ENCODE data around the gene CCDC40.

CCDC40 gene

GRCh38 chr17:80101946-80102663 is 65.7 kb downstream of the CCDC40 start:
- no peak for TF ChIP-seq CTCF (IDR thresholded peaks at IDR 0.05; ENCODE audit: borderline replicate concordance, insufficient read depth, low read depth, low read length)
- H3K4me3 ChIP-seq (ENCODE audit: low read depth, low read length): peak overlapping the region; percentile 91

- no peak for TF ChIP-seq CTCF (IDR thresholded peaks at IDR 0.05; ENCODE audit: borderline replicate concordance, insufficient read depth, low read depth, low read length)
- no peak overlapping the region for H3K4me3 ChIP-seq (ENCODE audit: low read depth, low read length)
These were observed 66.4 kb downstream of the CCDC40 start for GRCh38 chr17:80102664-80103448.

GRCh38 chr17:80103449-80104085 is 67.1 kb downstream of the CCDC40 start:
- TF ChIP-seq CTCF (IDR thresholded peaks at IDR 0.05; ENCODE audit: borderline replicate concordance, insufficient read depth, low read depth, low read length): no peak
- H3K4me3 ChIP-seq (ENCODE audit: low read depth, low read length): no peak overlapping the region

GRCh38 chr17:80104321-80104955 is 68.0 kb downstream of the CCDC40 start:
- TF ChIP-seq CTCF (IDR thresholded peaks at IDR 0.05; ENCODE audit: borderline replicate concordance, insufficient read depth, low read depth, low read length): no peak
- H3K4me3 ChIP-seq (ENCODE audit: low read depth, low read length): no peak overlapping the region

GRCh38 chr17:80104956-80105375 is 68.5 kb downstream of the CCDC40 start:
- no peak for TF ChIP-seq CTCF (IDR thresholded peaks at IDR 0.05; ENCODE audit: borderline replicate concordance, insufficient read depth, low read depth, low read length)
- H3K4me3 ChIP-seq (ENCODE audit: low read depth, low read length): no peak overlapping the region

GRCh38 chr17:80105762-80106161 is 69.3 kb downstream of the CCDC40 start:
- TF ChIP-seq CTCF (IDR thresholded peaks at IDR 0.05; ENCODE audit: borderline replicate concordance, insufficient read depth, low read depth, low read length): no peak
- no peak overlapping the region for H3K4me3 ChIP-seq (ENCODE audit: low read depth, low read length)

Measured in GM12875 (cell line).